Measurements from ENCODE around the gene ERI3. TPM values are rescaled to one million over a fixed set of nuclear protein-coding genes. Genes with fewer than 3 reads are reported as not detected.

Gene ERI3
- total RNA-seq, 1 donor from 2014 or later: 39.3 TPM

DNA sequence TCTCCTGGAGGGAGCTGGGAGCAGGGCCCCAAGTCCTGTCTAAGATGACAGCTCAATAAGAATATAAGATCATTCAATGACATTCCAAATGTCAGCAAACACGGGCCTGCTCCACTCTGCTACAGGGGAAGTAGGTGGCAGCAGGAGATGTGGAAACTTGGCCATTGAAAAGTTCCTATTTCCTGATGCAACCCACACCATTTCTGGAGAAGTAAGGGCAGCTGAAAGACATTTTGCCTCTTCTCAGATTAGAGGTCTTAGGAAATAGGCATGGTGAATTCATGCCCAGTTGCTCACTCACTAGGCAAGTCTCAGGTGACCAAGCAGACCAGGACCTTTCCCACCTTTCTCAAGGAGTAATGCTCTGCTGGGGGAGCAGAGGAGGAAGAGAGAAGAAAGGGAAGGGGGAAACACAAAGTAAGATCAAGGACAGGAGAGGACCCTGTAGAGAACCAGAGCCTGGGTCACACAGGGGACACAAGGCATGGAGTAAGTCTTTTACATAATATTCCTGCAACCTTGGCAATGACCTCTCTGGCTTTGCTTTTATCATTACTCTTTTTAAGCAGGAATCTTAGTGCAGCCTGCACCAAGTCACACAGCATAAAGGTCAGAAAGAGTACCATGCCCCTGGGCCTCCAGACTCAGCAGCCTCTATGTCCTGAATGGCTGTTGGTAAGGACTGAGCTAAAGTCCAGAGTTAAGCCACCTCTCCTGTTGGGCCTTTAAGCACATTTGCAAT, 72.9 kb downstream of the ERI3 start:
- H3K4me3 ChIP-seq: no peak overlapping the region
- H3K4me1 ChIP-seq: peaks cover 2% of the 10 kb centered on the region
- no peak for TF ChIP-seq POLR2A (IDR thresholded peaks at IDR 0.05)
- TF ChIP-seq, protein P1, sequence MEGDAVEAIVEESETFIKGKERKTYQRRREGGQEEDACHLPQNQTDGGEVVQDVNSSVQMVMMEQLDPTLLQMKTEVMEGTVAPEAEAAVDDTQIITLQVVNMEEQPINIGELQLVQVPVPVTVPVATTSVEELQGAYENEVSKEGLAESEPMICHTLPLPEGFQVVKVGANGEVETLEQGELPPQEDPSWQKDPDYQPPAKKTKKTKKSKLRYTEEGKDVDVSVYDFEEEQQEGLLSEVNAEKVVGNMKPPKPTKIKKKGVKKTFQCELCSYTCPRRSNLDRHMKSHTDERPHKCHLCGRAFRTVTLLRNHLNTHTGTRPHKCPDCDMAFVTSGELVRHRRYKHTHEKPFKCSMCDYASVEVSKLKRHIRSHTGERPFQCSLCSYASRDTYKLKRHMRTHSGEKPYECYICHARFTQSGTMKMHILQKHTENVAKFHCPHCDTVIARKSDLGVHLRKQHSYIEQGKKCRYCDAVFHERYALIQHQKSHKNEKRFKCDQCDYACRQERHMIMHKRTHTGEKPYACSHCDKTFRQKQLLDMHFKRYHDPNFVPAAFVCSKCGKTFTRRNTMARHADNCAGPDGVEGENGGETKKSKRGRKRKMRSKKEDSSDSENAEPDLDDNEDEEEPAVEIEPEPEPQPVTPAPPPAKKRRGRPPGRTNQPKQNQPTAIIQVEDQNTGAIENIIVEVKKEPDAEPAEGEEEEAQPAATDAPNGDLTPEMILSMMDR (IDR thresholded peaks at IDR 0.05): no peak
- no peak for TF ChIP-seq POLR2AphosphoS5 (IDR thresholded peaks at IDR 0.05; ENCODE audit: insufficient read depth in 1 of 2, low read depth in 1 of 2)
- DNase-seq (ENCODE audit: extremely low spot score in 2 of 2): no peak
- peaks cover 4 to 17% of the 10 kb centered on the region in 2 donors for H3K36me3 ChIP-seq
- no peak overlapping the region for H3K27ac ChIP-seq
- intact Hi-C loops (cut with DNase I): no loop called here
- H3K27me3 ChIP-seq: no peaks in the 10 kb centered on the region
- no peaks in the 10 kb centered on the region for H3K9me3 ChIP-seq

DNA sequence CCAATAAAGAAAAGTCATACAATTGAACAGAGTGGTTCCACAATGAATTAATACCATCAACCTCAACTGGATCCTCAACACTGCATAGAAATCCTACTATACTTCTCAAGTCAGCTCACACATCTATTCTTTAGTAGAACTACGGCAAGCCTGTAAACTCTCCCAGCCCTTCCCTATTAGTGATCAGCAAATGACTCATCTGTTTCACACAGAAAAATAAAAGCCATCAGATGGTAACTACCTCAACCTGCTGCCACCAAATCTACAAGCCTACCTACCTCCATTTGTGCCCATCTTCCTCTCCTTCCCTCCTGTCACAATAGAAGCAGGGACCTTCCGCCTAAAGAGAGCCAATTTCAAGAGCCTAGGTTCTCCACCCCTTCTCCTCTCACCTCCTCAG, 78.2 kb downstream of the ERI3 start:
- intact Hi-C loops (cut with DNase I): no loop called here
- no peak overlapping the region for H3K27ac ChIP-seq
- H3K9me3 ChIP-seq: no peaks in the 10 kb centered on the region
- no peak for DNase-seq (ENCODE audit: extremely low spot score in 2 of 2)
- H3K4me1 ChIP-seq: peaks cover 18% of the 10 kb centered on the region
- no peaks in the 10 kb centered on the region for H3K36me3 ChIP-seq
- no peak overlapping the region for H3K4me3 ChIP-seq
- H3K27me3 ChIP-seq: no peaks in the 10 kb centered on the region
- TF ChIP-seq, protein P1 (IDR thresholded peaks at IDR 0.05): no peak
- TF ChIP-seq POLR2A (IDR thresholded peaks at IDR 0.05) (no peak), POLR2AphosphoS5 (IDR thresholded peaks at IDR 0.05; ENCODE audit: insufficient read depth in 1 of 2, low read depth in 1 of 2) (no peak)

DNA sequence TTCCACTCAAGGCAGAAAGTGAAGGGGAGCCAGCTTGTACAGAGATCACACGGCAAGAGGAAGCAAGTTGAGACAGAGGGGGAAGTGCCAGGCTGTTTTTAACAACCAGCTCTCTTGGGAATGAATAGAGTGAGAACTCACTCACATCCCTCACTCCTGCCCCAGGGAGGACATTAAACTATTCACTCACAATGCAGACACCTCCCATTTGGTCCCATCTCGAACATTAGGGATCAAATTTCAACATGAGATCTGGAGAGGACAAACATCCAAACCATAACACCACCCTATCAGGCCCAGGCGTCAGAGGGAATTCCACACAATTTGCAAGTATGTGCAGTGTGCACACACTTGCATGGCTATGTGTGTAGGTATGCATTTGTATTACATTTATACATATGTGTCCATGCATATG, 79.1 kb downstream of the ERI3 start:
- Histone ChIP-seq H3K27ac (no peak overlapping the region), H3K4me3 (no peak overlapping the region), H3K9me3 (no peaks in the 10 kb centered on the region), H3K36me3 (no peaks in the 10 kb centered on the region), H3K27me3 (no peaks in the 10 kb centered on the region), H3K4me1 (peaks cover 21% of the 10 kb centered on the region)
- DNase-seq (ENCODE audit: extremely low spot score in 2 of 2): no peak
- TF ChIP-seq, protein P1 (IDR thresholded peaks at IDR 0.05): no peak
- TF ChIP-seq POLR2A (IDR thresholded peaks at IDR 0.05) (no peak), POLR2AphosphoS5 (IDR thresholded peaks at IDR 0.05; ENCODE audit: insufficient read depth in 1 of 2, low read depth in 1 of 2) (no peak)
- intact Hi-C loops (cut with DNase I): no loop called here

DNA sequence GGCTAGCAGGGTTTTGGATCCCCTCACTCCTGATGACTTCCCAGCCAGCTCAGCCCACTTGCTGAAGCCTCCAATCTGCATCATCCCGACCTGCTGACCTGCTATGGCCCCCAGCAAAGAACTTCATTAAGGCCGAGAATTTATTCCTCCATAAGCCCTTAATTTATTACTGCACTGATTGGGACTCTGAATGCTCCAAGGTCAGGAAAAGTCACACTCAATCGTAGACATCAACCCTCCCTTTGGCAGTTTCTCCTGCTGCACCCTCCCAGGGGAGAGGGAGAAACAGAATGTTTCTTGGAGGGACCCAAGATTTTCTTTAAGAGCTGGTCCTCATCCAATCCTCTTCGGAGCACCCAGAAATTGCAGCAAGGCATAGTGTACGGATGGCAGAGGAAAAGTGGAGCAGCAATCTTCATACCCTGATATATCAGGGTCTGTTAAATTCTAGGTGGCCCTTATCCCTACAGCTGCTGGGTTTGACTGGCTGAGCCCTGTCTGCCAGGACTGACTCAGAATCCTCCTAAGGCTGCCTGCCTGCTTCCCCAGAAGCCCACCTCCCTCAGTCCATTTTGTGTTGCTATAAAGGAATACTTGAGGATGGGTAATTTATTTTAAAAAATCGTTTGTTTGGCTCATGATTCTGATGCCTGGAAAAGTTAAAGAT, 79.6 kb downstream of the ERI3 start:
- Histone ChIP-seq H3K27ac (no peak overlapping the region), H3K4me1 (peaks cover 26% of the 10 kb centered on the region), H3K4me3 (no peak overlapping the region), H3K9me3 (no peaks in the 10 kb centered on the region), H3K27me3 (no peaks in the 10 kb centered on the region), H3K36me3 (no peaks in the 10 kb centered on the region)
- DNase-seq (ENCODE audit: extremely low spot score in 2 of 2): no peak
- intact Hi-C loops (cut with DNase I): no loop called here
- TF ChIP-seq, protein P1 (IDR thresholded peaks at IDR 0.05): no peak
- TF ChIP-seq POLR2A (IDR thresholded peaks at IDR 0.05) (no peak), POLR2AphosphoS5 (IDR thresholded peaks at IDR 0.05; ENCODE audit: insufficient read depth in 1 of 2, low read depth in 1 of 2) (no peak)

Data from vagina (tissue), 2 donors.